HEK293T (cell line): ENCODE results near the gene CMTM7.

Experiments
- ARNT ChIP-seq: fragments of 450-650 bp; IDR thresholded peaks from 2 replicates; pipeline ENCODE4 v1.6.1; 2017; ENCODE audit warnings: mild to moderate bottlenecking
- LEF1 ChIP-seq: fragments of 450-650 bp; IDR thresholded peaks from 2 replicates; pipeline ENCODE4 v1.6.1; 2017; ENCODE audit warnings: mild to moderate bottlenecking, borderline replicate concordance
- NFRKB ChIP-seq: fragments of 450-650 bp; IDR thresholded peaks from 2 replicates; pipeline ENCODE4 v1.6.1; 2016; ENCODE audit warnings: mild to moderate bottlenecking, moderate library complexity
- SP1 ChIP-seq: fragments of 450-650 bp; IDR thresholded peaks from 2 replicates; pipeline ENCODE4 v1.6.1; 2017
- TARDBP ChIP-seq: fragments of 450-650 bp; IDR thresholded peaks from 2 replicates; pipeline ENCODE4 v1.6.1; 2016

- no peak for TF ChIP-seq ARNT
- no peak for TF ChIP-seq SP1
- TF ChIP-seq NFRKB = no peak
- TF ChIP-seq TARDBP = no peak
- no peak for TF ChIP-seq LEF1
These were observed 41.3 kb downstream of the CMTM7 start for GRCh38 chr3:32432711-32433530.
